SK-N-MC (cell line): ENCODE results near the gene PRDM4.
"Not testable (repeated sequence)": the region's sequence is repeated elsewhere in the genome, so short reads cannot be mapped to it uniquely, and the experiment has no call there.

Experiments used
- DNase-seq: peaks from one replicate; pipeline ENCODE4 v3.0.0-alpha.2; 2011; ENCODE audit warnings: low read depth, low spot score
- H3K27ac ChIP-seq: fragments of 200-600 bp; sonication (generic); 2 replicates; pipeline ENCODE4 v1.5.1; 2016; ENCODE audit warnings: mixed run types
- H3K36me3 ChIP-seq: fragments of 200-600 bp; sonication (generic); 2 replicates; pipeline ENCODE4 v1.6.1; 2017; ENCODE audit warnings: antibody characterized with exemption, low read length, mixed read lengths; ENCODE audit not compliant: insufficient read depth
- H3K4me3 ChIP-seq: fragments of 200-600 bp; sonication (generic); 2 replicates; pipeline ENCODE4 v1.5.1; 2016
- H3K9ac ChIP-seq: fragments of 200-600 bp; sonication (generic); 2 replicates; pipeline ENCODE4 v1.8.0; 2017; ENCODE audit warnings: mixed run types, mixed read lengths; ENCODE audit not compliant: insufficient read length
- H3K9me3 ChIP-seq: fragments of 200-600 bp; sonication (generic); 2 replicates; pipeline ENCODE4 v1.6.1; 2017; ENCODE audit warnings: low read depth, mild to moderate bottlenecking, antibody characterized with exemption, low read length, moderate library complexity, mixed read lengths
- EZH2 ChIP-seq: fragments of 200-600 bp; sonication (generic); IDR thresholded peaks from one replicate; pipeline ENCODE4 v1.6.1; 2017; ENCODE audit warnings: antibody characterized with exemption
- FOXP2 ChIP-seq: optimal IDR thresholded peaks from 2 replicates; pipeline ENCODE3; 2011; ENCODE audit warnings: mild to moderate bottlenecking, moderate library complexity; ENCODE audit not compliant: insufficient read depth; ENCODE audit errors: extremely low read length, control extremely low read depth
- POLR2AphosphoS5 ChIP-seq: IDR thresholded peaks from 2 replicates; pipeline ENCODE4 v1.6.1; 2012; ENCODE audit warnings: mild to moderate bottlenecking, low read depth, low read length, borderline replicate concordance

Gene PRDM4

DNA sequence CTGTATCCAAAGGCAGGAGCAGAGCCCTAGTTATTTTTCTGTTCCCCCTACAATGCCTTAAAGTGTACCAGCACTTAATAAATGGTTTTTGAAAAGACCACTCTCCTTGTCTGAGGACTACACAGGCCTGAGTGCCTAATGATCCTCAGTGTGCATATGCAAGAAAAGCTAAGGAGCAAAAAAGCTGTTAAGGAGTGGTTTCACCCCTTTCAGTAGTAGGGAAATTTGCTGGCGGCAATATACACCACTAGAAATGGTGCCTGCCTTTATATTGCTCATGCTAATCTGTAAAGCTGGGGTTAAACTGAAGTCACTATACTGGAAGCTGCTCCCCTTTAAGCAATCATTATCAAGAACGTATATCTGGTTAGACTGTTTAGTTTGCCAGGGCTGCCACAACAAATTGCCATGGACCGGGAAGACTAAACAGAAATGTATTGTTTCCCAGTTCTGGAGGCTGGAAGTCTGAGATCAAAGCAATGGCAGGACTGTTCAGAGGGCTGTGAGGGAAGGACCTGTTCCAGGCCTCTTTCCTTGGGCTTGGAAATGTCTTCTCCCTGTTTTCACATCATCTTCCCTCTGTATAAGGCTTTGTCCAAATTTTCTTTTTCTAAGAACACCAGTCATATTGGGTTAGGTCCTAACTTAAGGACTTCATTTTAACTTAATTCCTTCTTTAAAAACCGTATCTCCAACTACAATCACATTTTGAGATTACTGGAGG lies 30.2 kb downstream of the PRDM4 start:
- DNase-seq = no peak
- Histone ChIP-seq H3K9ac (no peak overlapping the region), H3K4me3 (no peak overlapping the region), H3K27ac (no peak overlapping the region), H3K9me3 (no peaks in the 10 kb centered on the region), H3K36me3 (peaks cover 28% of the 10 kb centered on the region)
- TF ChIP-seq EZH2 (no peak), POLR2AphosphoS5 (peak; percentile 18; the same call in 1 of the 2 replicates)

DNA sequence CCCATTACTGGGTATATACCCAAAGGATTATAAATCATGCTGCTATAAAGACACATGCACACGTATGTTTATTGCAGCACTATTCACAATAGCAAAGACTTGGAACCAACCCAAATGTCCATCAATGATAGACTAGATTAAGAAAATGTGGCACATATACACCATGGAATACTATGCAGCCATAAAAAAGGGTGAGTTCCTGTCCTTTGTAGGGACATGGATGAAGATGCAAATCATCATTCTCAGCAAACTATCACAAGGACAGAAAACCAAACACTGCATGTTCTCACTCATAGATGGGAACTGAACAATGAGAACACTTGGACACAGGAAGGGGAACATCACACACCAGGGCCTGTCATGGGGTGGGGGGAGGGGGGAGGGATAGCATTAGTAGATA lies 33.2 kb downstream of the PRDM4 start:
- H3K9me3 ChIP-seq, H3K9ac ChIP-seq, H3K27ac ChIP-seq, DNase-seq, H3K36me3 ChIP-seq, H3K4me3 ChIP-seq: not testable (repeated sequence)

DNA sequence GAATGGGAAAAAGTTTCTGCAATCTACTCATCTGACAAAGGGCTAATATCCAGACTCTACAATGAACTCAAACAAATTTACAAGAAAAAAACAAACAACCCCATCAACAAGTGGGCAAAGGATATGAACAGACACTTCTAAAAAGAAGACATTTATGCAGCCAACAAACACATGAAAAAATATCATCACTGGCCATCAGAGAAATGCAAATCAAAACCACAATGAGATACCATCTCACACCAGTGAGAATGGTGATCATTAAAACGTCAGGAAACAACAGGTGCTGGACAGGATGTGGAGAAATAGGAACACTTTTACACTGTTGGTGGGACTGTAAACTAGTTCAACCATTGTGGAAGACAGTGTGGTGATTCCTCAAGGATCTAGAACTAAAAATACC lies 33.6 kb downstream of the PRDM4 start:
- H3K36me3 ChIP-seq, DNase-seq, H3K9ac ChIP-seq, H3K4me3 ChIP-seq, H3K27ac ChIP-seq, H3K9me3 ChIP-seq: not testable (repeated sequence)

DNA sequence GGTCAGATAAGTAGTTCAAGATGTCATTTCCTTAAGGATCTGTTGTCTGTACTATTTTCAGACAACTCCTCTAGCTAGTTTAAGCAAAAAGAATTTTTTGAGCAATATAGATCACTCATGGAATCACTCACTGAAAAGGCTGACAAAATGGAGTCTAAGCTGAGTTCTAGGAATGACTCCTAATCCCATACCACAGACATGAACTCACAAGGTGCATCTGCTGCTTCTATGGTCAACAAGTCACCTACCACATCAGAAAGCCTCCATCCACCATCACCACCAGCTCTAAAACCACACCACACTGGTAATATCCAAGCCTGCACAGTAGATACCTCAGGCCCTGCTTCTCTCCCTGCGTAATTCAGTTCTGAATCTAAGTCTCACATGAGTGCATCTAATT lies 42.3 kb downstream of the PRDM4 start:
- no peak for TF ChIP-seq FOXP2
- no peak for TF ChIP-seq POLR2AphosphoS5
- TF ChIP-seq EZH2 = no peak
- no peak for DNase-seq
- no peak overlapping the region for H3K4me3 ChIP-seq
- no peak overlapping the region for H3K9ac ChIP-seq
- H3K36me3 ChIP-seq = peaks cover 20% of the 10 kb centered on the region; the same call in 1 of the 2 replicates
- no peaks in the 10 kb centered on the region for H3K9me3 ChIP-seq
- no peak overlapping the region for H3K27ac ChIP-seq

DNA sequence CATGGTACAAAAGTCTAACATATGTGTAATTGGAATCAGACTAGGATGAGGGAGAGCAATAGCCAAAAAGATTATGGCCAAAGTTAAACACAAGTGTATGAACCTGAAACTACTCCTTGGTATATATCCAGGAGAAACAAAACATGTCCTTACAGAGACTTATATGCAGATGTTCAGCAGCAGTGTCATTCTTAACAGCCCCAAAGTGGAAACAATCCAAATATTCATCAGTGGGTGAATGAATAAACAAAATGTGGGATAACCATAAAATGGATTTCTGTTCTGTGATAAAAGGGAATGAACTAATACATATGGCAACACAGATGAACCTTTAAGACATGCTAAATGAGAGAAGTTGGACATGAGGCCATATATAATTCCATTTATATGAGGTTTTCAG lies 45.2 kb downstream of the PRDM4 start:
- Histone ChIP-seq H3K9ac (no peak overlapping the region), H3K9me3 (no peaks in the 10 kb centered on the region), H3K27ac (no peak overlapping the region), H3K4me3 (no peak overlapping the region), H3K36me3 (peaks cover 46% of the 10 kb centered on the region)
- TF ChIP-seq FOXP2 (no peak), POLR2AphosphoS5 (no peak), EZH2 (no peak)
- no peak for DNase-seq

DNA sequence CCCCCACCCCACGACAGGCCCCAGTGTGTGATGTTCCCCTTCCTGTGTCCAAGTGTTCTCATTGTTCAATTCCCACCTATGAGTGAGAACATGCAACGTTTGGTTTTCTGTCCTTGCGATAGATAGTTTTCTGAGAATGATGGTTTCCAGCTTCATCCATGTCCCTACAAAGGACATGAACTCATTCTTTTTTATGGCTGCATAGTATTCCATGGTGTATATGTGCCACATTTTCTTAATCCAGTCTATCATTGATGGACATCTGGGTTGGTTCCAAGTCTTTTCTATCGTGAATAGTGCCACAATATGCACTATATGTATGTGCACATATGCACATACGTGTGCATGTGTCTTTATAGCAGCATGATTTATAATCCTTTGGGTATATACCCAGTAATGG lies 55.4 kb downstream of the PRDM4 start:
- not testable (repeated sequence) for H3K9ac ChIP-seq, H3K27ac ChIP-seq, DNase-seq, H3K9me3 ChIP-seq, H3K4me3 ChIP-seq
- H3K36me3 ChIP-seq = peaks cover 79% of the 10 kb centered on the region

DNA sequence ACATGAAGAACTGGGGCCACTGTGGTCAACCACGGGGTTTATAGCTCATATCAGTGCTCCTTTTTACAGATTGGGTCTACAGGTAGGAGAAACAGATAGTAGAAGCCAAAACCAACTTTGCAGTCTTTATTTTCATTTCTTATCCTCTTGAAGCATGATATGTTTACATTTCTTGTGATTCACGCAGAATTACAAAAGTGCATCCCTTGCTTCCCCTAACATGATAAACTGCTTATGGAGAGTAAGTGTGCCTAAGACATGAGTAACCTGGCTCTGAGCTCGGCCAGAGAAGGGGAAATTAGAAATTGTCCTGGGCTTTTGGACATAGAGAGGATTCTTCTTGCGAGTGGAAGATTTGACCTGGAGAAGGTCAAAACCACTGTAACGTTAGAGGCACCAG lies 56.9 kb downstream of the PRDM4 start:
- DNase-seq = no peak
- TF ChIP-seq POLR2AphosphoS5 (no peak), FOXP2 (no peak), EZH2 (no peak)
- Histone ChIP-seq H3K9ac (no peak overlapping the region), H3K27ac (no peak overlapping the region), H3K4me3 (no peak overlapping the region), H3K36me3 (peaks cover 82% of the 10 kb centered on the region), H3K9me3 (0 out of 2 replicates have a peak, but pooled peaks cover 7% of the 10 kb centered on the region)

DNA sequence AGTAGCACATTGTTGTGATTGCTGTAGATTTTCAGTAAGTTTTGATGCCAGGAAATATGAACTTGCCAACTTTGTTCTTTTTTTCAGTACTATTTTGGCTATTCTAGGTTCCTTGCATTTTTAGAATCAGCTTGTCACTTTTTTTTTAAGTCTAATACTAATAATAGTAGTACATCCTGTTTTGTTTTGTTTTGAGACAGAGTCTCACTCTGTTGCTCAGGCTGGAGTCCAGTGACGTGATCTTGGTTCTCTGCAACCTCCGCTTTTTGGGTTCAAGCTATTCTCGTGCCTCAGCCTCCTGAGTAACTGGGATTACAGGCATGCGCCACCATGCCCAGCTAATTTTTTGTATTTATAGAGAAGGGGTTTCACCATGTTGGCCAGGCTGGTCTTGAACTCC lies 58.8 kb downstream of the PRDM4 start:
- no peak overlapping the region for H3K4me3 ChIP-seq
- TF ChIP-seq EZH2 = no peak
- no peak for TF ChIP-seq POLR2AphosphoS5
- TF ChIP-seq FOXP2 = no peak
- H3K36me3 ChIP-seq = peaks cover 87% of the 10 kb centered on the region
- no peak for DNase-seq
- no peak overlapping the region for H3K27ac ChIP-seq
- H3K9ac ChIP-seq = no peak overlapping the region
- H3K9me3 ChIP-seq = 0 out of 2 replicates have a peak, but pooled peaks cover 7% of the 10 kb centered on the region

DNA sequence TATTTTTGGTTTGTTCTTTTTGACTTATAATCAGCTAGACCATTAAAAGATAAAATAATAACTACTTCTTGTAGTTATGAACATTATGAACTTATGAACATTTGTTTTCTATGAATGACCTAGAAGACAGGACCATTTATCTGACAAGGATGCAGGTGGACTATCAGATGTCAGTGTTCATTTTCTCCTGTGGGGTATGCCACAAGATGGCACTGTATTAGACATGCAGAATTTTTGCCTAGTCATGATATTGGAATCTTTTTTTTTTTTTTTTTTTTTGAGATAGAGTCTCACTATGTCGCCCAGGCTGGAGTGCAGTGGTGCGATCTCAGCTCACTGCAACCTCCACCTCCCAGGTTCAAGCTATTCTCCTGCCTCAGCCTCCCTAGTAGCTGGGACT lies 65.2 kb downstream of the PRDM4 start:
- Histone ChIP-seq H3K27ac (peak overlapping the region; percentile 25; the same call in 1 of the 2 replicates), H3K36me3 (peaks cover 96% of the 10 kb centered on the region)
- DNase-seq = not testable (repeated sequence)

More for the DNA sequence above, 65.2 kb downstream of the PRDM4 start:
- not testable (repeated sequence) for H3K9me3 ChIP-seq, H3K9ac ChIP-seq, H3K4me3 ChIP-seq
